AG08395 (cell line): ENCODE data around the gene MTHFSD.

ENCODE experiments used
- DNase-seq: peaks from one replicate; pipeline ENCODE4 v3.0.0; 2012; ENCODE audit warnings: mixed read lengths, low spot score

The MTHFSD gene

DNA sequence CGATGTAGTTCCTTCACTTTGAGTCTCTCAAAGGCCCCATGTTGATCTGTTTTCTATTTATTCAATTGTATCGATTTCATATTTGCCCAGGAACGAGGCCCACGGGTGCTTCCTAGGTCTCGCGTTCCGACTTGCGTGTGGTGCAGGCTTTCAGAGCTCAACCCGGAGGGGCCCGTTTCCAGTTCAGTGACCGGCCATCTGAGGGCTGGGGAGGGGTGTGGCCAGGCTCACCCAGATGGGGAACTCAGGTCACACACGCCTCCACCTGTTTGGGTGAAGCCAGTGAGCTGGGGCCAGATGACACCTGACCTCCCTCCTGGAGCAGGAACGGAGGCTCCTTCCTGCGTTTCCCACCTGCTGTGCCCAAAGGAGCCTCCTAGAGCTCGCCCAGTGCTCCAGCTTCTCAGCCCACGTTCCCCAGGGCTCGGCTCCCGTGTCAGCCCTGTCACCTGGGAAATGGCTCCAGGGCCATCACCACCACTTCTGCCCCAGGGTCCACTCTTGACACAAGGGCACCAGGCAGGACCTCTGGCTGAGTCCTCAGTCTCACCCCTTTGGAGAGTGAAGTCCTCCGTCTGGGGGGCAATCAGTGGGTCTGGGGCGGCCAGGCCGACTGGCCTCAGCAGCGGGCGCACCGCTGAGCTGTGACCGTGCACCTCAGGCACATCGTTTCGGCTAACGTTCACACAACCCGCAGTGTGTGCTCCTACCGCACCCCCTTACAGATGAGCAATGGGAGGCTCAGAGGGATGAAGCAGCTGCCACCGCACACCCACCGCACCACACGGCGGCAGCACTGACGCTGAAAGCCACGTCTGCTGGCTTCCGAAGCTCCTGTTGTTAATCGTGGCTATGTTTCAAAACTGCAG, 26.7 kb downstream of the MTHFSD start:
- no peak for DNase-seq

GRCh38 chr16:86527366-86527765, 27.7 kb downstream of the MTHFSD start:
- DNase-seq, result no peak

GRCh38 chr16:86525696-86526095, 29.3 kb downstream of the MTHFSD start:
- DNase-seq, result no peak

DNA sequence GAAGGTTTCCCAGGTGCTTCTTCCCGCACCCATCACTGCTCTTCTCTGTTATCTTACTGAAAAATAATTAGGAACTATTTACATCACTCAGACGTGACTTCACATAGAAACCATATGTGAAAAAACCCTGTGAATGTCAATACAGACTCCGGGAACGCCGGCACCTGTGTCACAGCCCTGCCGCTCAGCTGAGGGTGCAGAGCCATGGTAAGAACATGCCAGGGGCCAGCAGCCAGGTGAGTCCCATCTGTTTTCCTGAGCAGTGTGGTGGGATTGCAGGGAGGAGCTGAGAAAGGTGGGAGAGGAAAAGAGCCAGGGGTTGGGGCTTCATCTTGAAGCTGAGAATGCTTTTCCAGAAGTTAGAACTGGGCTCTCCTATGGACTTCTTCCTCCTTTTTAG, 31.0 kb downstream of the MTHFSD start:
- DNase-seq, result no peak

GRCh38 chr16:86523166-86523740, 31.8 kb downstream of the MTHFSD start:
- no peak for DNase-seq

DNA sequence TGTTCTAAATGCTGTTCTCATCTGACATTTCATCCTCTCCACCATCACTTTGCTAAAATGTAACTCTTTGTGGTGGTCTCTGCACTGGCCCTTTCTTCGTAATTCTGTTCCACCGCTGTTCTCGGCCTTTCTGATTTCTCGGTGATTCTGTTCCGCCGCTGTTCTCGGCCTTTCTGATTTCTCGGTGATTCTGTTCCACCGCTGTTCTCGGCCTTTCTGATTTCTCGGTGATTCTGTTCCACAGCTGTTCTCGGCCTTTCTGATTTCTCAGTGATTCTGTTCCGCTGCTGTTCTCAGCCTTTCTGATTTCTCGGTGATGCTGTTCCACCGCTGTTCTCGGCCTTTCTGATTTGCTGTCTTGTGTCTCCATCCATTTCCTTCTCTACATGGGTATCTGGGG, 32.4 kb downstream of the MTHFSD start:
- DNase-seq, result no peak

DNA sequence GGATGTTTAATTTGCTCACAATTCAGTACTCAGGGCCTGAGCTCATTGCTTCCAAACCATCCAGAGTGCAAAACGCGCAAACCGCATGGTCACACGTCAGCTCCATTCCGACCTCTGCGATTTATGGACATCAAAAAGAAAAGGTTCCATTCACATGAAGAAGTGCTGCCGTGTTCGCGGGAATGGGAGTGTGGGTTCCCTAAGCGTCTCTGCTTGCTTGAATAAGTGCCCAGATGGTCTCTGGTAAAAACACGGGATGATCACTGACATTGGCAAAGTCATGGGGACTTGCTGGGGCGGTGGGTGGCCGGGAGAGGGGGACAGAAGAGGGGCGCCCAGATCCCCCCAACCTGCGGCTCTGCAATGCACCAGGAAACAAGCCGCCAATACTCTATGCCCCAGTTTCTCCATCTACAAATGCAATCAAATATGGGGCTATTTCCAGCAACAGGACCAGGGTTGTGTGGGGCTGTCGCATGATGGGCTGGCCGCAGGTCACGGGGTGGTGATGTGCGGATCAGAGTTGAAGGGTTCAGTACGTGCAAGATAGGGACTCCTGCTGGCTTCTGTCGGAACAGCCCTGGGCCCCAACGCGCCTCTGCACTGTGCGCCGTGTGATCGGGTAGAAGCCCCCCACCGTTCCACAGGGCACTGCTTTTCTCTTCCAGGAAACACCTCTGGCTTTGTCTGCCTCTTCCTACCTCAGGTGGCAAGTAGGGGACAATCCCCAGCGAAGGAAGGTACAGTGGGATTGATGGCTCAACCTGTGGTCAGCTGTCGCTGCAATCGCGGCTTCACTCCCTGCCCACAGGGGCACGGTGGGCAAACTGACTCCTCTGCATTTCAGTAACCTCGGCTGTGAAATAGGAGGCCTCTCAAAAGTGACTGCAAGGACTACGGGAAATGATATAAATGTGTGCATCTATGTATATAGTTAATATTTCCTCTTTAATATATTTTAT, 33.5 kb downstream of the MTHFSD start:
- DNase-seq, result no peak

GRCh38 chr16:86520317-86521210, 34.5 kb downstream of the MTHFSD start:
- no peak for DNase-seq

DNA sequence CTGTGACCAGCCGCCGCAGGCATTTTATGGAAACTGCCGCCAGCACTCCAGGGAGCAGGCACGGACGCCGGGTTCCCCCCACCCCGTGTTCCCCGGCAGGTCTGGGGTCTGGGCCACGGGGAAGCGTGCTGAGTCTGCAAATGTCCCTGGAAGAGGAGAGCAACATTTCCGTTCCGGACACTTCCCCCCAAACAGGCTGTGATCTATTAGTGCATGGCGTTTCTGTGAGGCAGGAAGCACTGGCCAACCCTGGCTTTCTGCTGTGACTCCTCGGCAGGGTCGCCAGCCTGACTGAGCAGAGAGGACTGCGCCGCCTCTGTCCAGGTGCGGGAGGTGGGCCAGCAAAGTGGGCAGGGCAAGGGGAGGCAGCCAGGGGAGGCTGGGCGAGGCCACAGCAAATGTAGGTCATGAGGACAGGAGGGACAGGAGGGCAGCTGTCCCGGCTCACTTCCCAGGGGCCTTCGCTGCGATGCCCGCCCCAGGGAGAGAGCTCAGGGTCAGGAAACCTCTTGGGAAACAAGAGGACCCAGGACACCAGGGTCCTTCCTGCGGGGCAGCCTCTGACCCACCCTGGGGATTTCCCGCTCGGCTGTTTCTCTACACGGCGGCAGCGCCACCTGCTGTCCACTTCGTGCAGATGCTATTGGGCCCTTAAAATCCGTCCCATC, 35.3 kb downstream of the MTHFSD start:
- DNase-seq, result peak; percentile 76

- DNase-seq, result no peak
Observed at GRCh38 chr16:86519007-86519648, 35.9 kb downstream of the MTHFSD start.

DNA sequence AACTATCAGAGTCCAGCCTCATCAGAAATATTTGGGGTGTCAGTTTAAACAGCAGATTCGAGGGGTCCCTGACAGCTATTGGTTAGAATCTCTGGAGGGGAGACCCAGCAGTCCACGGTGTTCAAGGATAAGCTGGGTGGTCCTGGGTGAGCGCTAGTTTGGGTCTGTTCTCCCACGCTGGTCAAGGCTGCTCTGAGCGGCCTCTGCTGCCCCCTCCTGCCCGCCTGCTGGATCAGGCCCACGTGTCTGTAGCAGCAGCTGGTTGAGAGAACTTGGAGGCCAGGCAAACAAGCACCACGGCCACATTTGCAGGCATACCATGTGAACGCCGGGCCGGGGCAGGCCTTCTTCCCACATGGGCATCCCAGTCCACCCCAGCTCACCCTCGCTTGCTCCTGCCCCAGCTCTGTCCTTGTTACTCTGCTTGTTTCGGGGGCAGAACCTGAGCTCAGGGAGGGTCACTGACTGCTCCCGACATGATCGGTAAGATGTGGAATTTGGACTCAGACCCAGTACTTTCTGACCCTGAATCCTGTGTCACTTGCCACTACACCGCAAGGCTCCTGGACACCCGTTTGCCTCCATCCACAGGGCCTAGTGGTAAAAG, 37.3 kb downstream of the MTHFSD start:
- peak; percentile 82 for DNase-seq

DNA sequence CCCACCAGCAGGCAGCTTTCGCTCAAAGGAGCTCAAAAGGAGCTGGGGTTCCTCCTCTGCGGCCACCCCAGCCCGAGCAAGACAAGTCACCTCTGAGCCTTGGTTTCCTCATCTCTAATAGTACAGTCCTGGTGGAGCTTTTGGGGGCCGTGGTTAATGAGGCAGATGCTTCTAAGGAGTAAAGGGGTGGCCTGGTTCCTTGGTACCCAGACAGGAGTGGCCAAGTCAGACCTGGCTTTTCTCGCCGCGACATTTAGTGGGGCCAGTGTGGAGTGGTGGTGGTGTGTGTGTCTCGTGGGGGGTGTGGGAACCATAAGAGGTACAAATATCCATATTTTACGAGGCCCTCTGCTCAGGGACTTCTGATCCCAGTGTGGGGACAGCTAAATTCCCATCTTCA, 38.0 kb downstream of the MTHFSD start:
- no peak for DNase-seq

GRCh38 chr16:86516623-86517003, 38.4 kb downstream of the MTHFSD start:
- DNase-seq, result no peak

- DNase-seq, result no peak
Observed at GRCh38 chr16:86515777-86516622, 39.0 kb downstream of the MTHFSD start.

DNA sequence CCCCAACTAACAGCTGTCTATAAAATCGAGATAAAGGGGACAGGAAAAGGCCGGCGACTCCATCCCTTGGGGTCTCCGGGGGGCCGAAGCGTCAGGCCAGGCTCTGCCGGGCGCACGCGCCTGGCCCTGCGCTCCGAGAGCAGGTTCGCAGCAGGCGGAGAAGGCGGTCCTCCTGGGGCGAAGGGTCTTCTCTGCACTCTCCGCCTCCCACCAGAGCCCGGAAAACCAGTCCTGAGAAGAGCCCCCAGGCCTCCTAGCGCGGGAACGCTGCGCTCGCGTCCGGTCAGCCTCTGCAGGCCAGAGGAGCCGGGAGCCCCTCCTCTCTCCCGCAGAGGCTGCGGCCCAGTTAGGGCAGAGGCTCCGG, 39.6 kb downstream of the MTHFSD start:
- no peak for DNase-seq

DNA sequence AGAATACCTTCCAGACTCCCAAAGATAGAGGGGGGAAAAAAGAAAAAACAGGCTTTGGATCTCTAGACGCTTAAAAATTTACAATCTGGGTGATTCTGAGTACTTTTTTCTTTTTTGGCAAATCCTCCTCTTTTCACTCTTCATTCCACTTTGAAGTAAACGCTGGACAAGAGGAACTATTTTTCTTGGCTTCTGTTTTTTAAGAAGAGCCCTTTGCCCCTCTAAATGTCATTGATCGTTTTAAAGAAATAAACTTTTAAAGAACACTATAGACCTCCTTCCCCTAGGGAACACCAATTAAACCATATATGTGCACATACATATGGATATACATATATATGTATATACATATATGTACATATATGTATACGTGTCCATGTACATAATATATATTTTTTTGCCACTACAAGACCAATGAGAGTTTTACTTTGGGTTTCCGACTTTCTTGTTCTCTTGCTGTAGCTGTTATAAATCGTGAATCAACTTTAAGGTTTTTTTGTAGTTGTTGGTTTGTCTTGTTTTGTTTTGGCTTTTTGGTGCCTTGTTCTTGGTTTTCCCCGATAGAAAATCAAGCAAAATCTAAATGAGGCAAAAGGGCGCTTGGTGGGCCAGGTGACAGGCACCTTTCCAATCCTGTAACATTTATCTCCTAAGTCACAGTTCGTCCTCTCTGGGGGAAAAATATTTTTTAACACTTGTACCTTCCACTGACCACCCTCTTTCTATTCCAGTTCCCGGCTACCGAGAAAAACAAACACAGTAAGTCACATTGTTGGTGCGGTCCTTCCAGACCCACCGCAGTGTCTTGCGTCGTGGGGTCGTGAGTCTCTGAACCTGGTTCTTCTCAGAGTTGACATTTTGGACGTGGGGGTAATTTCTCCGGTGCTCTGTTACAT, 40.3 kb downstream of the MTHFSD start:
- no peak for DNase-seq

- DNase-seq, result no peak
Observed at GRCh38 chr16:86513471-86514277, 41.4 kb downstream of the MTHFSD start.
